Femur (tissue), 1 donor: ENCODE results near the gene MYO3B.
A peak's percentile ranks its signal among the peaks of the same experiment; 100 is the strongest.

Experiments used
- DNase-seq: peaks from one replicate; pipeline ENCODE4 v3.0.0-alpha.2; 2017

The MYO3B gene

GRCh38 chr2:170306293-170306873 lies 128.4 kb downstream of the MYO3B start:
- DNase-seq, result no peak

- DNase-seq, result no peak
Measured at GRCh38 chr2:170307052-170307451, 129.1 kb downstream of the MYO3B start.

GRCh38 chr2:170307555-170308351 lies 129.8 kb downstream of the MYO3B start:
- no peak for DNase-seq

- DNase-seq, result no peak
Measured at GRCh38 chr2:170310876-170311502, 133.0 kb downstream of the MYO3B start.

GRCh38 chr2:170313347-170313991 lies 135.5 kb downstream of the MYO3B start:
- DNase-seq, result peak; percentile 33

GRCh38 chr2:170313992-170314348 lies 136.0 kb downstream of the MYO3B start:
- no peak for DNase-seq

GRCh38 chr2:170314744-170315447 lies 136.9 kb downstream of the MYO3B start:
- no peak for DNase-seq

GRCh38 chr2:170320948-170321347 lies 143.0 kb downstream of the MYO3B start:
- DNase-seq, result no peak

GRCh38 chr2:170321526-170321925 lies 143.6 kb downstream of the MYO3B start:
- DNase-seq, result no peak

- DNase-seq, result no peak
Measured at GRCh38 chr2:170322140-170322766, 144.3 kb downstream of the MYO3B start.

- no peak for DNase-seq
Measured at GRCh38 chr2:170323743-170324142, 145.8 kb downstream of the MYO3B start.

GRCh38 chr2:170324640-170325046 lies 146.7 kb downstream of the MYO3B start:
- DNase-seq, result peak; percentile 30

- DNase-seq, result no peak
Measured at GRCh38 chr2:170330881-170331280, 152.9 kb downstream of the MYO3B start.

GRCh38 chr2:170332676-170333402 lies 154.9 kb downstream of the MYO3B start:
- no peak for DNase-seq

- DNase-seq, result no peak
Measured at GRCh38 chr2:170335351-170335750, 157.4 kb downstream of the MYO3B start.

GRCh38 chr2:170336408-170336807 lies 158.5 kb downstream of the MYO3B start:
- no peak for DNase-seq

- DNase-seq, result no peak
Measured at GRCh38 chr2:170336916-170337315, 159.0 kb downstream of the MYO3B start.

- DNase-seq, result no peak
Measured at GRCh38 chr2:170339322-170339721, 161.4 kb downstream of the MYO3B start.

GRCh38 chr2:170339750-170340692 lies 162.1 kb downstream of the MYO3B start:
- DNase-seq, result no peak

- DNase-seq, result no peak
Measured at GRCh38 chr2:170340693-170341068, 162.7 kb downstream of the MYO3B start.
